PC-3 (cell line): Measurements from ENCODE around the gene KIAA0930. TPM values are rescaled to one million over a fixed set of nuclear protein-coding genes. Genes with fewer than 3 reads are reported as not detected.
A peak's percentile ranks its signal among the peaks of the same experiment; 100 is the strongest.

Experiments
- ATAC-seq: fragments of 200-7000 bp; cut with Tn5 transposase; 2 replicates; pipeline ENCODE4 v1.9.1; 2020; ENCODE audit warnings: mild to moderate bottlenecking, moderate library complexity
- BruUV-seq: library from RNA; stranded (reverse); fragments of 400-500 nt; replicated peaks from 2 replicates; lab custom pipeline; 2021; lab: Mats Ljungman, UMichigan
- CTCF ChIA-PET: fragments of 300-600 bp; sonication (Branson Sonifier 250); formaldehyde crosslinking; loops from one replicate; lab custom pipeline; 2022; ENCODE audit warnings: antibody characterized with exemption; lab: Charles Lee
- POLR2A ChIA-PET: fragments of 300-600 bp; sonication (Branson Sonifier 250); formaldehyde crosslinking; loops from one replicate; lab custom pipeline; 2022; ENCODE audit warnings: antibody characterized with exemption; ENCODE audit not compliant: unreplicated experiment; lab: Charles Lee
- DNase-seq: peaks from one replicate; pipeline ENCODE4 v3.0.0-alpha.2; 2015
- H2AFZ ChIP-seq: fragments of 300-600 bp; sonication (generic); 2 replicates; pipeline ENCODE4 v1.6.0; 2016; ENCODE audit warnings: antibody characterized with exemption, low read length
- H3F3A ChIP-seq: fragments of 300-600 bp; sonication (generic); one replicate; pipeline ENCODE4 v1.6.0; 2017; ENCODE audit warnings: antibody characterized with exemption, low read length, control low read depth, mild to moderate bottlenecking; ENCODE audit not compliant: unreplicated experiment
- H3K27ac ChIP-seq: fragments of 300-600 bp; sonication (generic); 2 replicates; pipeline ENCODE4 v1.5.1; 2016; ENCODE audit warnings: mild to moderate bottlenecking, low read length
- H3K27me3 ChIP-seq: fragments of 300-600 bp; sonication (generic); 2 replicates; pipeline ENCODE4 v1.6.1; 2016; ENCODE audit warnings: low read length, mixed read lengths
- H3K36me3 ChIP-seq: fragments of 300-600 bp; sonication (generic); 2 replicates; pipeline ENCODE4 v1.6.1; 2016; ENCODE audit warnings: low read depth, mixed run types, low read length, mixed read lengths
- H3K4me1 ChIP-seq: fragments of 300-600 bp; sonication (generic); 2 replicates; pipeline ENCODE4 v1.5.1; 2016; ENCODE audit warnings: low read length; ENCODE audit not compliant: insufficient read depth
- H3K4me2 ChIP-seq: fragments of 300-600 bp; sonication (generic); 2 replicates; pipeline ENCODE4 v1.6.0; 2016; ENCODE audit warnings: low read length
- H3K4me3 ChIP-seq: fragments of 300-600 bp; sonication (generic); 2 replicates; pipeline ENCODE4 v1.5.1; 2016; ENCODE audit warnings: mild to moderate bottlenecking, low read length, mixed read lengths
- H3K79me2 ChIP-seq: fragments of 300-600 bp; sonication (generic); 2 replicates; pipeline ENCODE4 v1.6.1; 2017; ENCODE audit warnings: low read length, mixed read lengths
- H3K9ac ChIP-seq: fragments of 300-600 bp; sonication (generic); 2 replicates; pipeline ENCODE4 v1.6.0; 2016; ENCODE audit warnings: mild to moderate bottlenecking, low read length
- H3K9me2 ChIP-seq: fragments of 300-600 bp; sonication (generic); replicated peaks from 2 replicates; pipeline ENCODE4 v1.6.1; 2016; ENCODE audit warnings: mixed run types, low read length, mixed read lengths
- H3K9me3 ChIP-seq: fragments of 300-600 bp; sonication (generic); 2 replicates; pipeline ENCODE4 v1.6.1; 2016; ENCODE audit warnings: low read length, mixed read lengths
- H4K20me1 ChIP-seq: fragments of 300-600 bp; sonication (generic); 2 replicates; pipeline ENCODE4 v1.6.1; 2016; ENCODE audit warnings: low read length, mixed read lengths
- EZH2 ChIP-seq: fragments of 300-600 bp; sonication (generic); IDR thresholded peaks from one replicate; pipeline ENCODE4 v1.6.1; 2017; ENCODE audit warnings: antibody characterized with exemption, mild to moderate bottlenecking, low read length; ENCODE audit not compliant: unreplicated experiment
- EZH2phosphoT487 ChIP-seq: fragments of 300-600 bp; sonication (generic); IDR thresholded peaks from 2 replicates; pipeline ENCODE4 v1.6.1; 2018; ENCODE audit warnings: mild to moderate bottlenecking, antibody characterized with exemption, low read length, borderline replicate concordance
- intact Hi-C: fragments of 100-400 bp; cut with micrococcal nuclease; formaldehyde crosslinking; loops from 2 replicates; pipeline ENCODE4 v1.9.0; 2023
- total RNA-seq: library from RNA; depleted of rRNA; stranded (reverse); fragments of >200 nt; gene quantifications from 2 replicates; pipeline ENCODE4 v1.2.3, GENCODE V29; 2014
- TF ChIP-seq, protein P1 (sequence below): fragments of 300-600 bp; sonication (generic); conservative IDR thresholded peaks from 2 replicates; pipeline ENCODE4 v1.5.1; 2017; ENCODE audit warnings: antibody characterized with exemption, low read depth, mild to moderate bottlenecking, low read length

The KIAA0930 gene
- total RNA-seq, 1 experiment from 2014 or later: 29.8 TPM

DNA sequence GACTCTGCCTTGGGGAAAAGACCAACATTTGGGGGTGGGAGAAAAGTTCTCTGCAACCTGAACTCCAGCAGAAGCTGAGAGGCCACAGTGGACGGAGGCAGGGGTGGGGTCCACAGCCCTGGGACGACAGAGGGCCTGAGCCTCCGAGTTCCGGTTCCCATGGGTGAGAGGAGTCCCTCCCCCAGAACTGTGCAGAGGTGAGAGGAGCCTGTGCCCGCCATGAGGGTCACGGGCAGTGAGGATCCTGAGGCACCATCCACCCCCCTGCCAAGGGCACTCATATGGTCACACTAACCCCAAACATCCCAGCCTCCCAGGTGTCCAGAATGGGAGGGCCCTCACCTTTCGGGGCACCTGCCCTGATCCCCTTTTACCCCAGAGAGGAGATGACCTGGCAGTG is 30.5 kb downstream of the KIAA0930 start:
- H3K9me2 ChIP-seq: no peaks in the 10 kb centered on the region
- H3K9ac ChIP-seq: no peak overlapping the region
- no peak overlapping the region for H3K27ac ChIP-seq
- H4K20me1 ChIP-seq: no peaks in the 10 kb centered on the region
- ChIA-PET POLR2A (no interaction called here), CTCF (interaction anchor here (0.5 kb wide), 1 partner anchor 112 kb away, joined by 5 read pairs; no protein-coding TSS in a partner anchor)
- H3K4me1 ChIP-seq: peaks cover 19% of the 10 kb centered on the region
- DNase-seq: no peak
- TF ChIP-seq EZH2 (no peak), EZH2phosphoT487 (no peak)
- TF ChIP-seq, protein P1, sequence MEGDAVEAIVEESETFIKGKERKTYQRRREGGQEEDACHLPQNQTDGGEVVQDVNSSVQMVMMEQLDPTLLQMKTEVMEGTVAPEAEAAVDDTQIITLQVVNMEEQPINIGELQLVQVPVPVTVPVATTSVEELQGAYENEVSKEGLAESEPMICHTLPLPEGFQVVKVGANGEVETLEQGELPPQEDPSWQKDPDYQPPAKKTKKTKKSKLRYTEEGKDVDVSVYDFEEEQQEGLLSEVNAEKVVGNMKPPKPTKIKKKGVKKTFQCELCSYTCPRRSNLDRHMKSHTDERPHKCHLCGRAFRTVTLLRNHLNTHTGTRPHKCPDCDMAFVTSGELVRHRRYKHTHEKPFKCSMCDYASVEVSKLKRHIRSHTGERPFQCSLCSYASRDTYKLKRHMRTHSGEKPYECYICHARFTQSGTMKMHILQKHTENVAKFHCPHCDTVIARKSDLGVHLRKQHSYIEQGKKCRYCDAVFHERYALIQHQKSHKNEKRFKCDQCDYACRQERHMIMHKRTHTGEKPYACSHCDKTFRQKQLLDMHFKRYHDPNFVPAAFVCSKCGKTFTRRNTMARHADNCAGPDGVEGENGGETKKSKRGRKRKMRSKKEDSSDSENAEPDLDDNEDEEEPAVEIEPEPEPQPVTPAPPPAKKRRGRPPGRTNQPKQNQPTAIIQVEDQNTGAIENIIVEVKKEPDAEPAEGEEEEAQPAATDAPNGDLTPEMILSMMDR: no peak
- H3K27me3 ChIP-seq: no peaks in the 10 kb centered on the region
- no peaks in the 10 kb centered on the region for H3K79me2 ChIP-seq
- BruUV-seq: no TSS peak
- no peaks in the 10 kb centered on the region for H3K9me3 ChIP-seq
- H3K4me3 ChIP-seq: no peak overlapping the region
- no peaks in the 10 kb centered on the region for H3K36me3 ChIP-seq
- no peak overlapping the region for H3K4me2 ChIP-seq
- intact Hi-C loops: no loop called here
- ATAC-seq: no peak
- no peak overlapping the region for H2AFZ ChIP-seq
- H3F3A ChIP-seq: no peaks in the 10 kb centered on the region

DNA sequence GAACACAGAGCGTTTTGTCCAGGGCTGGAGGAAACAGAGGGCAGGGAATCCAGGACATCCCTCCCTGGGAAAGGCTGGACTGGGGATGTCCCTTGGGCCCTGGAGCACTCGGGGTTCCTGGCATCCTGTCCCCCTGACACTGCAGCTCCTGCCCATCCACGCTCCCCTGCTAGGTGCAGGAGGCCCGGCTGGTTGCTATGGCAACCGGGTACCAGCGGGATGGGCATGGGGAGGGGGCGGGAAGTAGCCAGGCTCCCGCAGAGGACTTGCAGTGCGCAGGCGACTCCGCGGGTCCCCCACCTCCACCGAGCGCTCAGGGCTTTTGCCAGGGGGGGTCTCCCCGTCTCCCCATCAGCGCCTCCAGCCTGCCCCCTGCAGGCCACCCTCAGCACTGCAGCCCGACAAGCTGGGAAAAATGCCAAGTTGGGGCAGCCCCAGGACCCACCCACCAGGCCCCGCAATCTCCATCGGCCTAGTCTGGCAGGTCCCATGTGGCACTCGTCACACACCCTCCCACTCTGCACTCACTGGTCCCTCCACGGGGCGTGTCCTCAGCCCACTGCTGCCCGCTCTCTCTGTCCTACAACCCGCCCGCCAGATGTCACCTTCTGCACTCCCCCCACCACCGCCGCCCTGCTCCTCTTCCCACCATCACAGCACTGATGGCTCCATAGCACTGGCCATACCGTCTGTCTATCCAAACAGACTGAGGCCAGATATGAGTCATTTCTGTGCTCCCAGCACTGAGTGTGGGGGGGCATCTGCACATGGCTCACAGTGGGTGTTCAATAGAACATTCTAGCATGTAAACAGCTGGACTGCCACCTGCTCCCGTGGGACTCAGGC is 31.5 kb downstream of the KIAA0930 start:
- no peak overlapping the region for H3K4me2 ChIP-seq
- peak; percentile 71 for ATAC-seq
- no peaks in the 10 kb centered on the region for H3K9me3 ChIP-seq
- peaks cover 19% of the 10 kb centered on the region for H3K4me1 ChIP-seq
- H3K4me3 ChIP-seq: no peak overlapping the region
- DNase-seq: peak; percentile 46
- no peak overlapping the region for H3K9ac ChIP-seq
- no peaks in the 10 kb centered on the region for H3F3A ChIP-seq
- H3K9me2 ChIP-seq: no peaks in the 10 kb centered on the region
- peak overlapping the region; percentile 72 for H3K27ac ChIP-seq
- ChIA-PET POLR2A (no interaction called here), CTCF (no interaction called here)
- no peaks in the 10 kb centered on the region for H3K36me3 ChIP-seq
- TF ChIP-seq EZH2 (no peak), EZH2phosphoT487 (no peak)
- TF ChIP-seq, protein P1: peak; percentile 67
- H3K79me2 ChIP-seq: no peaks in the 10 kb centered on the region
- no peak overlapping the region for H2AFZ ChIP-seq
- intact Hi-C loops: no loop called here
- no peaks in the 10 kb centered on the region for H4K20me1 ChIP-seq
- H3K27me3 ChIP-seq: no peaks in the 10 kb centered on the region
- no TSS peak for BruUV-seq

DNA sequence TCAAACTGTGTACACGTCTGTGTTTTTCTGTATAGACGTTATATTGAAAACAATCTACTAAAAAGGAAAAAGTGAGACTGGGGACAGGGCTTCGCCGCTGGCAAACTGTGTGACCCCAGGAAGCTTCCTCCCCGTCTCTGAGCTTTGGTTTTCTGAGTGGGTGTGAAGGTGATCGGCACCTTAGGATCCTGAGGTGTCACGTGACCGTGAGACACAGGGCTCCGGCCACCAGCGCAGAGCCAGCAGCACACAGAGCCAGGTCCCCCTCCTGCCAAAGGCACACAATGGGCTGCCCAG is 32.0 kb downstream of the KIAA0930 start:
- ChIA-PET CTCF (interaction anchor here (0.5 kb wide), 1 partner anchor 9 kb away, joined by 3 read pairs; no protein-coding TSS in a partner anchor), POLR2A (no interaction called here)
- peak overlapping the region; percentile 18; the same call in 1 of the 2 replicates for H3K9ac ChIP-seq
- BruUV-seq: no TSS peak
- intact Hi-C loops: no loop called here
- H3K9me3 ChIP-seq: no peaks in the 10 kb centered on the region
- H3K4me1 ChIP-seq: peaks cover 19% of the 10 kb centered on the region
- H3K4me2 ChIP-seq: peak overlapping the region; percentile 12
- H3K9me2 ChIP-seq: no peaks in the 10 kb centered on the region
- H3K27ac ChIP-seq: peak overlapping the region; percentile 72
- H3F3A ChIP-seq: no peaks in the 10 kb centered on the region
- H4K20me1 ChIP-seq: no peaks in the 10 kb centered on the region
- no peak overlapping the region for H2AFZ ChIP-seq
- ATAC-seq (no peak), DNase-seq (no peak)
- H3K79me2 ChIP-seq: no peaks in the 10 kb centered on the region
- no peaks in the 10 kb centered on the region for H3K27me3 ChIP-seq
- TF ChIP-seq EZH2: no peak
- TF ChIP-seq, protein P1: no peak
- no peak for TF ChIP-seq EZH2phosphoT487
- H3K4me3 ChIP-seq: no peak overlapping the region
- H3K36me3 ChIP-seq: no peaks in the 10 kb centered on the region
